Stimulated activated CD4-positive, alpha-beta T cell treated with anti-CD3 and anti-CD28 coated beads, Interleukin-15, amount 100 ng/mL, for 1 hour (primary cell): ENCODE data around the gene RILPL1.
"Not testable (repeated sequence)": the region's sequence is repeated elsewhere in the genome, so short reads cannot be mapped to it uniquely, and the experiment has no call there.

ENCODE experiments used
- DNase-seq, 2 donors: peaks; one replicate each; pipeline ENCODE4 v3.0.0-alpha.2; 2020; ENCODE audit warnings: low read depth in 1 of 2, low spot score in 1 of 2

The RILPL1 gene

DNA sequence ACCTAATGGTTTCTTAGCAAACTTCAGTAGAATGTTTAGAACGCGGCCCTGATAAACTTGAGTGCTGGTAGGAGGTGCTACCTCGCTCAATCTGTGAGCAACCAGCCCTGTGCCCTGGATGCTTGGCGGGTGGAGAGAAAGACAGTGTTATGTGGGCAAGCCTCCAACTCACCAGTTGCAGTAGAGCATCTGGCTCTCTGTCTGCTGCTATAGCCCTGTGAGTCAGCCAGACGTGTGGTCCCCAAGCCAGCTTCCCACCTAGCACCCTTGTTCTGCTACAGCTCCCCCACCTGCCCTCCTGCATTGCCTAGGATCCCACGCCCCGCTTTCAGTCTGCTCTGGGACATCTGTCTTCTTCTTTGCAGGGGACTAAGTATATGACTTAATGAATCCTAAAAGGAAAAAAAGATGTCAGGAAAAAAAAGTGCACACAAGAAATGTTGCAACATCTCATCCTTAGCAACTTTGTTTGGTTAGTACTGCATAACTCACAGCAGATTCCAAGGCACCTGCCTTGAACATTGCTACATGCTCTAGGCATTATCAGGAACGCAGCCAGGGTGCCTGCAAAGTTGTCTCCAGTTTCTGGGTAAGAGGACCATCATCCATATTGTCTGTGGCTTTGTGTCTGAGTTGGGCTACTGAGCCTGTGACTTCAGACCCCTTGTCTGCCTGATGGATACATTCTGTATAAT lies 62.0 kb downstream of the RILPL1 start:
- DNase-seq: no peak

DNA sequence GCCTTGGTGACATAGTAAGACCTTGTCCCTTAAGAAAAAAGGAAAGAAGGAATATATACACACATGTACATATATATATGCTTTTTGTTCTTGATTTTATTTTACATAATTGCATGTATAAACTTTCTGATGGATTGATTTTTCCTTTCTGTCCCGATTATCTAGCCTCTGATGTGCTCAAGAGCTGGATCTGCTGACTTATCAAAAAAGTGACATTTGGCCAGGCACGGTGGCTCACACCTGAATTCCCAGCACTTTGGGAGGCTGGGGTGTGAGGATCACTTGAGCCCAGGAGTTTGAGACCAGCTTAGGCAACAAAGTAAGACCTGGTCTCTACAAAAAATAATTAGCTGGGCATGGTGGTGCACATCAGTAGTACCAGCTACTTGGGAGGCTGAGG lies 63.5 kb downstream of the RILPL1 start:
- DNase-seq: no peak

GRCh38 chr12:123468786-123469185 lies 64.7 kb downstream of the RILPL1 start:
- DNase-seq: no peak

- DNase-seq: no peak
These were observed 68.4 kb downstream of the RILPL1 start for GRCh38 chr12:123465084-123465483.

DNA sequence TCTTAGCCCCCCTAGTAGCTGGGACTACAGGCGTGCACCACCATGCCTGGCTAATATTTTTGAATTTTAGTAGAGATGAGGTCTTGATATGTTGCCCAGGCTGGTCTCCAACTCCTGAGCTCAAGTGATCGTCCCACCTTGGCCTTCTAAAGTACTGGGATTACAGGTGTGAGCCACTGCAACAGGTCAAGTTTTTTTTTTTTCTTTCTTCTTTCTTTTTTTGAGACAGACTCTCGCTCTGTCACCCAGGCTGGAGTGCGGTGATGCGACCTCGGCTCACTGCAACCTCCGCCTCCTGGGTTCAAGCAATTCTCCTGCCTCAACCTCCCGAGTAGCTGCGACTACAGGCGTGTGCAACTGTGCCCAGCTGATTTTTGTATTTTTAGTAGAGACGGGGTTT lies 70.3 kb downstream of the RILPL1 start:
- DNase-seq: not testable (repeated sequence)

DNA sequence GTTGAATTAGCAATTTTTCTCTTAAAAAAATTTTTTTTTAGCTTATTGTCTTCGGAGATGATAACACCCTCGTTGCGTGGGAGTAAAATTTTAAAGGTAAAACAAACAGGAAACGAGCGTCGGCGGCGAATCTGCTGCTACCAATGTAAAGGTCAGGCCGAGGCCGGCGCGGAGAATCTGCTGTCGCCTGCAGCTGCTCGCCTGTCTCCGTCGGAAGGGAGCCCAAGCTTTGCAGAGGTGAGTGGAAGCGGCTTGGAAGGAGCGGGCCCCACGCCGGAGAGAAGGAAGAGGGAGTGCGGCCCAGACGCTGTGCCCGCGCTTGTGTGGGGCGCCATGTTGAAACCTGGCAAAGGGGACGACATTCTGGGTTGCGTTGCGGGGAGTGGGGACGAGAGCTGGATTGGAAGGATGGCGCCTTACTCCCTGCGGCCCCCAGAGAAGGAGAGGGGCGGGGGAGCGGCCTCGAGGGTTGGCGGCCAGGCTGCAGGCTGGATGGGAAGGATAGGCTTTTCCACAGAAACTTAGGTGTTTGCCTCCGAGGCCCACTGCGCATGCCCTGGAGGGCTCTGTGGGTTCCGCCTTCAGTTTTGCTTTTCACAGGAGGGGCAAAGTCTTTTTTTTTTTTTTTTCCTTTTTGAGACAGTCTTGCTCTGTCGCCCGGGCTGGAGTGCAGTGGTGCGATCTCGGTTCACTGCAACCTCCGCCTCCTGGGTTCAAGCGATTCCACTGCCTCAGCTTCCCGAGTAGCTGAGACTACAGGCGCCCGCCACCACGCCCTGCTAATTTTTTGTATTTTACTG lies 75.3 kb downstream of the RILPL1 start, which contains the start of gene SNRNP35:
Gene SNRNP35 (plus strand): TSS at position 160 of the 800 bp plus-strand sequence. CDS start 7,402 bp downstream, outside the sequence.
- DNase-seq: peak; percentile 68 to 71

GRCh38 chr12:123453165-123453564 lies 80.4 kb downstream of the RILPL1 start:
- DNase-seq: no peak

GRCh38 chr12:123452276-123452550 lies 81.3 kb downstream of the RILPL1 start:
- DNase-seq: not testable (repeated sequence)

- no peak for DNase-seq
These were observed 82.9 kb downstream of the RILPL1 start for GRCh38 chr12:123450636-123451035.

DNA sequence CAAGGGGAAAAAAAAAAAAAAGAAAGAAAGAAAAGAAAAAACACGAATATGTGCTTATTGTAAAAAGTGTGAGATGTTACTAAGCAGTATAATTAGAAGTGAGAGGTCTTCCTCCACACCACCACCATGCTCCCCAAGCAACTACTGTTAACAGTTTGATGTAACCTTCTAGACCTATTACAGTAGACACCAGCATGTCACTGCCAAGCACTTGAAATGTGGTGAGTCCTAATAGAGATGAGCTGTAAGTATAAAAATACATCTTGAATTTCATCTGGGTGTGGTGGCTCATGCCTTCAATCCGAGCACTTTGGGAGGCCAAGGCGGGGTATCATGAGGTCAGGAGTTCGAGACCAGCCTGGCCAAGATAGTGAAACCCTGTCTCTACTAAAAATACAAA lies 83.7 kb downstream of the RILPL1 start:
- DNase-seq: no peak

GRCh38 chr12:123449249-123449733 lies 84.2 kb downstream of the RILPL1 start:
- DNase-seq: no peak

- no peak for DNase-seq
These were observed 87.2 kb downstream of the RILPL1 start for GRCh38 chr12:123446333-123446713.

GRCh38 chr12:123445388-123446332 lies 87.9 kb downstream of the RILPL1 start:
- no peak for DNase-seq

DNA sequence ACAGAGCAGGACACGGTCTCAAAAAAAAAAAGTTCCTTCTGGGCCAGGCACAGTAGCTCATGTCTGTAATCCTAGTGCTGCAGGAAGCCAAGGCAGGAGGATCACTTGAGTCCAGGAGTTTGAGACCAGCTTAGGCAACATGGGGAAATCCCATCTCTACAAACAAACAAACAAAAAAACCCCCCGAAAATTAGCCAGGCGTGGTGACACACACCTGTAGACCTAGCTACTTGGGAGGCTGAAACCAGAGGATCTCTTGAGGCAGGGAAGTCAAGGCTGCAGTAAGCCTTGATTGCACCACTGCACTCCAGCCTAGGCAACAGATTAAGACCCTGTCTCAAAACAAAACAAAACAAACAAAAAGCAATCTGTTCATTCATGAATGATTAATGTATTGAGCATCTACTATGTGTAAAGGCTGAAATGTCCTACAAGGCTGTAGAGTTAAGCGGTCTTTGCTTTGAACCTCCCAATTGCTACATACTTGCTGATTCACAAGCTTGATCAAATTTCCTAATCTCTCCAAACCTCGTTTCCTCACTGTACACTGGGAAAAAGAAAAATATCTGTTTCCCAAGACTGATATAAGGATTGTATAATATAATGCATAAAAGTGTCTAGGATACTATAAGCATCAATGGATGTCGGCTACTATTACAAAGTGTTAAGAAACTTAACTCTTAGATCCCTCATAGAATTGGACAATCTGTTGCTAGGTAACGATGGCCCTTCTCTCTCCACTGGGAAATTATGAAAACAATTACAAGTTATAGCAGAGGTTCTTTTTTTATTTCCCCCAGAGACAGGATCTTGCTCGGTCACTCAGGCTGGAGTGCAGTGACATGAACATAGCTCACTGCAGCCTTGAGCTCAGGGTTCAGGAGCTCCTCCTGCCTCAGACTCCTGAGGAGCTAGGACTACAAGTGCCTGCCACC lies 89.2 kb downstream of the RILPL1 start:
- no peak for DNase-seq

DNA sequence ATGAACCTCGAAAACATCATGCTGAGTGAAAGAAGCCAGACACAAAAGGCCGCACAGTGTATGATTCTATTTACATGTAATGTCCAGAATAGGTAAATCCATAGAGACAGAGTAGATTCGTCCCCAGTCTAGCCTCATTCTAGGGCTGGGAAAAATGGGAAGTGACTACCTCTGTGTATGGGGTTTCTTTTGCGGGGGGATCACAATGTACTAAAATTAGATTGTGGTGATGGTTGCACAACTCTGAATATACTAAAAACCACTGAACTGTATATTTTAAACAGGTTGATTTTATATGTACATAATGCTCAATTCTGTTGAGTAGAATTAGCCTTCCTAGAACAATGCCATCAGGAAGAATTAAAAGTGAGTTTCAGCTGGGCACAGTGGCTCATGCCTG lies 90.7 kb downstream of the RILPL1 start:
- DNase-seq: no peak

GRCh38 chr12:123441523-123442164 lies 91.9 kb downstream of the RILPL1 start:
- DNase-seq: no peak

GRCh38 chr12:123436017-123436964 lies 97.2 kb downstream of the RILPL1 start, which contains the start of gene RILPL2:
Gene RILPL2, minus strand, starts transcription at chr12:123436684. Its CDS starts 264 bp downstream, at chr12:123436420.
- DNase-seq: peak; percentile 87 to 89

- no peak for DNase-seq
These were observed 97.9 kb downstream of the RILPL1 start for GRCh38 chr12:123435636-123436016.

DNA sequence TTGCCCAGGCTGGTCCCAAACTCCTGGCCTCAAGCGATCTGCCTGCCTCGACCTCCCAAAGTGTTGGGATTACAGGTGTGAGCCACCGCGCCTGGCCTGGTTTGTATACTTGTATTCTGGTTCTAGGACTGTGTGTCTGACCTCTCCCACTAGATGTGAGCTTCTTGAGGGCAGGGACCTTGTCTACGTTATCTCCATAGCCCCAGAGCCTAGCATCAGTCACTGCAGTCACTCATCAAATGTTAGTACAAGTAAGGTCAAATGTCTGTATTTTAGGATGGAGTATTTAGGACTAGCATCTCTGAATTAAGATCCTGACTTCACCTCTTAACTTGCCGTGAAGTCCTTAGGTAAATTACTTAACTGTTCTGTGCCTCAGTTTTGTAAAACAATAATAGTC lies 99.9 kb downstream of the RILPL1 start:
- no peak for DNase-seq
